WERI-Rb-1 (cell line): ENCODE data around the gene FNDC3B.

Experiments used
- DNase-seq: peaks from one replicate; pipeline ENCODE4 v3.0.0-alpha.2; 2020
- H3K27ac ChIP-seq: fragments of 250-450 bp; sonication (Bioruptor Pico); 2 replicates; pipeline ENCODE4 v1.5.1; 2020; ENCODE audit warnings: mild to moderate bottlenecking, moderate library complexity
- H3K27me3 ChIP-seq: fragments of 250-450 bp; sonication (Bioruptor Pico); 2 replicates; pipeline ENCODE4 v1.5.1; 2021; ENCODE audit warnings: mild to moderate bottlenecking, low read depth, moderate library complexity; ENCODE audit not compliant: insufficient read depth, severe bottlenecking
- H3K36me3 ChIP-seq: fragments of 250-450 bp; sonication (Bioruptor Pico); 2 replicates; pipeline ENCODE4 v1.5.1; 2020; ENCODE audit warnings: mild to moderate bottlenecking, moderate library complexity
- H3K4me3 ChIP-seq: 2 replicates; pipeline ENCODE4 v1.5.1; 2011; ENCODE audit warnings: low read depth, mild to moderate bottlenecking, control low read depth, low read length
- H3K9me3 ChIP-seq: fragments of 250-450 bp; sonication (Bioruptor Pico); 2 replicates; pipeline ENCODE4 v1.5.1; 2021; ENCODE audit warnings: mild to moderate bottlenecking, moderate library complexity; ENCODE audit not compliant: severe bottlenecking
- CTCF ChIP-seq: IDR thresholded peaks from 2 replicates; pipeline ENCODE4 v1.5.1; 2011; ENCODE audit warnings: low read depth, mild to moderate bottlenecking, control low read depth, inconsistent platforms, low read length

Gene FNDC3B

GRCh38 chr3:172277151-172277652 lies 237.8 kb downstream of the FNDC3B start:
- no peak overlapping the region for H3K4me3 ChIP-seq
- TF ChIP-seq CTCF, result no peak
- H3K27me3 ChIP-seq, result no peaks in the 10 kb centered on the region
- H3K9me3 ChIP-seq, result no peaks in the 10 kb centered on the region
- no peaks in the 10 kb centered on the region; the same call in 1 of the 2 replicates for H3K36me3 ChIP-seq
- no peak for DNase-seq
- no peak overlapping the region for H3K27ac ChIP-seq

GRCh38 chr3:172279191-172279640 lies 239.8 kb downstream of the FNDC3B start:
- no peaks in the 10 kb centered on the region for H3K9me3 ChIP-seq
- no peak overlapping the region for H3K27ac ChIP-seq
- no peak overlapping the region for H3K4me3 ChIP-seq
- no peaks in the 10 kb centered on the region for H3K27me3 ChIP-seq
- DNase-seq, result no peak
- no peaks in the 10 kb centered on the region; the same call in 1 of the 2 replicates for H3K36me3 ChIP-seq
- TF ChIP-seq CTCF, result no peak

GRCh38 chr3:172279974-172280373 lies 240.6 kb downstream of the FNDC3B start:
- H3K9me3 ChIP-seq, result no peaks in the 10 kb centered on the region
- no peak overlapping the region for H3K4me3 ChIP-seq
- no peaks in the 10 kb centered on the region; the same call in 1 of the 2 replicates for H3K36me3 ChIP-seq
- no peaks in the 10 kb centered on the region for H3K27me3 ChIP-seq
- no peak overlapping the region for H3K27ac ChIP-seq
- no peak for DNase-seq
- TF ChIP-seq CTCF, result no peak

- Histone ChIP-seq H3K9me3 (no peaks in the 10 kb centered on the region), H3K27me3 (no peaks in the 10 kb centered on the region), H3K36me3 (no peaks in the 10 kb centered on the region; the same call in 1 of the 2 replicates), H3K27ac (no peak overlapping the region), H3K4me3 (no peak overlapping the region)
- DNase-seq, result no peak
- TF ChIP-seq CTCF, result no peak
Measured at GRCh38 chr3:172280406-172281051, 241.2 kb downstream of the FNDC3B start.

DNA sequence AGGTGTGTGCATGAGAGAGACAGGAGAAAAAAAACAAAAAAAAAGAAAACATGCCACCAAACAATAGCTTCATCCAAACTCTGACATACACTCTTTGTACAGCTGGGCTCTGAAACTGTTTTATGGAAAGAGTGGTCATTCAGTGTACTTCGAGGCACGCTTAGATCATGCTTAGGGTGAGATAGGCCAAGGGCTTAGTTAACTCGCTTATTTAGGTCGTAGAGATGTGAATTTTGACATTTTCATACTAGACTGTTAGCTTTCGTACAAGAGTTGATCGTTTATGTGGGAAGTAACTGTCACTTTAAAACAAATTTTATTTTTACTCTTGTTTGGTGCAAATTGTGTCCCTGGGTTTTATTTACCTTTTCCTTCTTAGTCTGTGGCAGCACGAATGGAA lies 242.5 kb downstream of the FNDC3B start:
- TF ChIP-seq CTCF, result no peak
- no peaks in the 10 kb centered on the region for H3K9me3 ChIP-seq
- DNase-seq, result no peak
- H3K27ac ChIP-seq, result no peak overlapping the region
- no peaks in the 10 kb centered on the region; the same call in 1 of the 2 replicates for H3K36me3 ChIP-seq
- H3K4me3 ChIP-seq, result no peak overlapping the region
- no peaks in the 10 kb centered on the region for H3K27me3 ChIP-seq
